ENCODE data around the gene ROBO1. TPM values are rescaled to one million over a fixed set of nuclear protein-coding genes. Genes with fewer than 3 reads are reported as not detected.

ROBO1 gene
- total RNA-seq, 4 donors from 2014 or later, result 12.3 to 112 (median 27.1) TPM

GRCh38 chr3:78721771-78722543 lies 1045.8 kb downstream of the ROBO1 start:
- Histone ChIP-seq H3K36me3 (no peaks in the 10 kb centered on the region), H3K27me3 (no peaks in the 10 kb centered on the region), H3K27ac (no peak overlapping the region), H3K9me3 (no peaks in the 10 kb centered on the region), H3K4me3 (no peak overlapping the region), H3K4me1 (no peaks in the 10 kb centered on the region)
- TF ChIP-seq CTCF (IDR thresholded peaks at IDR 0.05), result no peak
- TF ChIP-seq POLR2A (IDR thresholded peaks at IDR 0.05), result no peak
- intact Hi-C loops (cut with DNase I; ENCODE audit: low total_unique reads), result no loop called here
- DNase-seq, result no peak

GRCh38 chr3:78718707-78719106 lies 1049.1 kb downstream of the ROBO1 start:
- no peak for DNase-seq
- H3K9me3 ChIP-seq, result no peaks in the 10 kb centered on the region
- H3K4me1 ChIP-seq, result no peaks in the 10 kb centered on the region
- intact Hi-C loops (cut with DNase I; ENCODE audit: low total_unique reads), result no loop called here
- H3K27me3 ChIP-seq, result no peaks in the 10 kb centered on the region
- TF ChIP-seq POLR2A (IDR thresholded peaks at IDR 0.05), result no peak
- no peak for TF ChIP-seq CTCF (IDR thresholded peaks at IDR 0.05)
- H3K27ac ChIP-seq, result no peak overlapping the region
- H3K4me3 ChIP-seq, result no peak overlapping the region
- no peaks in the 10 kb centered on the region for H3K36me3 ChIP-seq

DNA sequence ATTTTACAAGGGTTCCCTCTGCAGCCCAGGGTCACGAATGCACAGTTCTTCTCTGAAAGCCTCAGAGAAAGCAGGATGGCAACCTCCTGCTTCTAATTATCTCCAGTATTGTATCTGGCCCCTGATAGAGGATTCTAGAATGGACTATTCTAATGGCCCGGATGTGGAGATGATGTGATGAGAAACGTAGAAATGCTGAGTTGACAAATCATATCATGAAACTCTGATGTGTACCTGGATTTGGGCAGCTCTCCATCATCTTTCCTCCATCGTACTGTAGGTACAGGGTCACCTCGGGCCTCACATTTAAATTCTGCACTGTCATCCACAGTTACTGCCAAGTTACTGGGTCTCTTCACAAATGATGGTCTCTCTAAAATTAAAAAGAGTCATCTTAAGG lies 1050.8 kb downstream of the ROBO1 start:
- no peaks in the 10 kb centered on the region for H3K9me3 ChIP-seq
- no peak for TF ChIP-seq CTCF (IDR thresholded peaks at IDR 0.05)
- TF ChIP-seq POLR2A (IDR thresholded peaks at IDR 0.05), result no peak
- intact Hi-C loops (cut with DNase I; ENCODE audit: low total_unique reads), result no loop called here

GRCh38 chr3:78712941-78713340 lies 1054.9 kb downstream of the ROBO1 start:
- intact Hi-C loops (cut with DNase I; ENCODE audit: low total_unique reads), result no loop called here
- Histone ChIP-seq H3K27me3 (no peaks in the 10 kb centered on the region), H3K4me3 (no peak overlapping the region), H3K36me3 (no peaks in the 10 kb centered on the region), H3K9me3 (no peaks in the 10 kb centered on the region), H3K4me1 (no peaks in the 10 kb centered on the region), H3K27ac (no peak overlapping the region)
- no peak for DNase-seq
- TF ChIP-seq POLR2A (IDR thresholded peaks at IDR 0.05) (no peak), CTCF (IDR thresholded peaks at IDR 0.05) (no peak)

More for the DNA sequence above, 1050.8 kb downstream of the ROBO1 start:
- H3K4me1 ChIP-seq, result no peaks in the 10 kb centered on the region
- H3K27ac ChIP-seq, result no peak overlapping the region
- no peak overlapping the region for H3K4me3 ChIP-seq
- H3K27me3 ChIP-seq, result no peaks in the 10 kb centered on the region
- DNase-seq, result no peak
- H3K36me3 ChIP-seq, result no peaks in the 10 kb centered on the region

DNA sequence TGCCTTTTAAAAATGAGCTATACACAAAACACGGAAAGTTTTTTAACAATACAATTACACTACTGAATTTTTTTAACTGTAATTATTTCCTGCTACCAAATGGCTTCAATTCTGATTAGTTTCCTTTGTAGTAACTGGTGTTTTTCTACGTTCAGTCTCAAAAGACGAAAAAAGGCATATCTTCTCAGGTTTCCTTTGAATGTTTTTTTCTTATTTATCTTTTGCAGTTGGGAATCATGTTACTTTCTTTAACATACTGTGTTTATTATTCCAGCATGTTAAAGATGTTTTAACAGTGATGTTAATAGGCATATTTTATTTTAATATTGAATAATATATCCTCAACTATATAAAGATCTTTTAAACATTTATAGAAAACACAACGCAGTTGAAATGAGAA lies 1055.5 kb downstream of the ROBO1 start:
- Histone ChIP-seq H3K4me1 (no peaks in the 10 kb centered on the region), H3K36me3 (no peaks in the 10 kb centered on the region)
- TF ChIP-seq POLR2A (IDR thresholded peaks at IDR 0.05) (no peak), CTCF (IDR thresholded peaks at IDR 0.05) (no peak)

More for the DNA sequence above, 1055.5 kb downstream of the ROBO1 start:
- no peaks in the 10 kb centered on the region for H3K27me3 ChIP-seq
- no peaks in the 10 kb centered on the region for H3K9me3 ChIP-seq
- no peak overlapping the region for H3K4me3 ChIP-seq
- DNase-seq, result no peak
- intact Hi-C loops (cut with DNase I; ENCODE audit: low total_unique reads), result no loop called here
- H3K27ac ChIP-seq, result no peak overlapping the region
